ENCODE results near the gene OLIG1. TPM values are rescaled to one million over a fixed set of nuclear protein-coding genes. Genes with fewer than 3 reads are reported as not detected.

Gene OLIG1
- total and polyA plus RNA-seq, 2 donors from 2014 or later: 1.5 to 18.2 TPM

- FAIRE-seq (no peak), DNase-seq (peak in 4 of 5 donors; percentile 41 to 58 (median 46))
- Histone ChIP-seq H3K36me3 (ENCODE audit: control insufficient read depth in 2 of 3, insufficient read depth in 3 of 3, low read length in 3 of 3) (no peaks in the 10 kb centered on the region), H3K9me3 (ENCODE audit: control insufficient read depth in 2 of 3, insufficient read depth in 1 of 3, low read length in 3 of 3) (no peaks in the 10 kb centered on the region), H3K4me1 (ENCODE audit: control insufficient read depth in 2 of 3, insufficient read depth in 2 of 3, low read depth in 1 of 3, low read length in 3 of 3) (no peaks in the 10 kb centered on the region), H3K9ac (ENCODE audit: low read length in 3 of 3) (no peak overlapping the region), H3K4me3 (ENCODE audit: low read length in 3 of 3) (no peak overlapping the region), H3K27ac (ENCODE audit: low read depth in 2 of 2, low read length in 2 of 2) (no peak overlapping the region), H3K27me3 (ENCODE audit: control insufficient read depth, insufficient read depth, low read length) (peaks cover 2% of the 10 kb centered on the region)
- intact Hi-C loops (cut with DNase I): no loop called here
- TF ChIP-seq, protein P1, sequence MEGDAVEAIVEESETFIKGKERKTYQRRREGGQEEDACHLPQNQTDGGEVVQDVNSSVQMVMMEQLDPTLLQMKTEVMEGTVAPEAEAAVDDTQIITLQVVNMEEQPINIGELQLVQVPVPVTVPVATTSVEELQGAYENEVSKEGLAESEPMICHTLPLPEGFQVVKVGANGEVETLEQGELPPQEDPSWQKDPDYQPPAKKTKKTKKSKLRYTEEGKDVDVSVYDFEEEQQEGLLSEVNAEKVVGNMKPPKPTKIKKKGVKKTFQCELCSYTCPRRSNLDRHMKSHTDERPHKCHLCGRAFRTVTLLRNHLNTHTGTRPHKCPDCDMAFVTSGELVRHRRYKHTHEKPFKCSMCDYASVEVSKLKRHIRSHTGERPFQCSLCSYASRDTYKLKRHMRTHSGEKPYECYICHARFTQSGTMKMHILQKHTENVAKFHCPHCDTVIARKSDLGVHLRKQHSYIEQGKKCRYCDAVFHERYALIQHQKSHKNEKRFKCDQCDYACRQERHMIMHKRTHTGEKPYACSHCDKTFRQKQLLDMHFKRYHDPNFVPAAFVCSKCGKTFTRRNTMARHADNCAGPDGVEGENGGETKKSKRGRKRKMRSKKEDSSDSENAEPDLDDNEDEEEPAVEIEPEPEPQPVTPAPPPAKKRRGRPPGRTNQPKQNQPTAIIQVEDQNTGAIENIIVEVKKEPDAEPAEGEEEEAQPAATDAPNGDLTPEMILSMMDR (IDR thresholded peaks at IDR 0.05; ENCODE audit: borderline replicate concordance, extremely low read depth, insufficient read depth): no peak
These were observed 31.5 kb downstream of the OLIG1 start for GRCh38 chr21:33101300-33101911.

DNA sequence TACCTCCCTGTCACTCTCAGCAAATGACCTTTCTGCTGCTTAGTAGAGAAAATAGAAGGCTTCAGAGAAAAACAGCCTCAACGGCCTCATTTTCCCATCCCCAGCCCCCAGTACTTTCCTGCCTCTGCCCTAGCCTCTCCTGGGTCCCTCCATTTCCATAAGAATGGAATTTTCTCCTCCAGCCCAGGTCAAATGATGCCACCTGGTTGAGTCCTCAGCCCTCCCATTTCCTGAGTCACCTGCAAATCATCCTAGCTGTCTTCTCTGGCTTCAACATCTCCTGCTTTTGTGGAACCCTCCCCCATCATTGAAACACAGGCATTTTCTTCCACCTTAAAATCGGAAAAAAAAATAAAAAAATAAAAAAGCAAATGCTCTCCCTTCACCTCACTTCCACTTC, 35.1 kb downstream of the OLIG1 start:
- H3K36me3 ChIP-seq (ENCODE audit: control insufficient read depth in 2 of 3, insufficient read depth in 3 of 3, low read length in 3 of 3): no peaks in the 10 kb centered on the region
- TF ChIP-seq, protein P1 (IDR thresholded peaks at IDR 0.05; ENCODE audit: borderline replicate concordance, extremely low read depth, insufficient read depth): no peak
- no peak for FAIRE-seq
- H3K27ac ChIP-seq (ENCODE audit: low read depth in 2 of 2, low read length in 2 of 2): no peak overlapping the region
- intact Hi-C loops (cut with DNase I): no loop called here
- no peak for DNase-seq
- no peak overlapping the region for H3K4me3 ChIP-seq (ENCODE audit: low read length in 3 of 3)
- no peak overlapping the region for H3K9ac ChIP-seq (ENCODE audit: low read length in 3 of 3)
- H3K9me3 ChIP-seq (ENCODE audit: control insufficient read depth in 2 of 3, insufficient read depth in 1 of 3, low read length in 3 of 3): no peaks in the 10 kb centered on the region
- peaks cover 12% of the 10 kb centered on the region for H3K27me3 ChIP-seq (ENCODE audit: control insufficient read depth, insufficient read depth, low read length)
- H3K4me1 ChIP-seq (ENCODE audit: control insufficient read depth in 2 of 3, insufficient read depth in 2 of 3, low read depth in 1 of 3, low read length in 3 of 3): no peaks in the 10 kb centered on the region

DNA sequence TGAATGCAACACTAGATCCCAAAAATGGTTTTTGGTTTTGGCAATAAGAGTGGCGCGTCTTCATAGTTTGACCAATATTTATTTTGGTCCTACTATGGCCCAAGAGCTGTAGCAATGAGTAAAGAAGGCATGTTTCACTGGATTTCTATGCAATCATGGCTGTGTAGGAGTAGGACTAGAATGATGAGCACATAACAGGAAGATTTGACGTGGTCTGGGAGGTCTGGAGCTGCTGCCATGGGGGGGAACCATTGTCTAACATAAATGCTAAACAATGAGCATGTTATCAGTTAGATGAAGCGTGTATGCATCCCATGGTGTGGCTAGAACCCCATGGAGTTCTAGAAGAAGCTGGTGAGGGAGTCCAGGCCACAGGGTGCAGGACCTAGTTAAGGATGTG, 38.3 kb downstream of the OLIG1 start:
- intact Hi-C loops (cut with DNase I): no loop called here
- Histone ChIP-seq H3K36me3 (ENCODE audit: control insufficient read depth in 2 of 3, insufficient read depth in 3 of 3, low read length in 3 of 3) (no peaks in the 10 kb centered on the region), H3K27me3 (ENCODE audit: control insufficient read depth, insufficient read depth, low read length) (peaks cover 37% of the 10 kb centered on the region), H3K4me3 (ENCODE audit: low read length in 3 of 3) (no peak overlapping the region), H3K9me3 (ENCODE audit: control insufficient read depth in 2 of 3, insufficient read depth in 1 of 3, low read length in 3 of 3) (no peaks in the 10 kb centered on the region), H3K4me1 (ENCODE audit: control insufficient read depth in 2 of 3, insufficient read depth in 2 of 3, low read depth in 1 of 3, low read length in 3 of 3) (no peaks in the 10 kb centered on the region), H3K9ac (ENCODE audit: low read length in 3 of 3) (no peak overlapping the region), H3K27ac (ENCODE audit: low read depth in 2 of 2, low read length in 2 of 2) (no peak overlapping the region)
- FAIRE-seq (no peak), DNase-seq (no peak)
- TF ChIP-seq, protein P1 (IDR thresholded peaks at IDR 0.05; ENCODE audit: borderline replicate concordance, extremely low read depth, insufficient read depth): no peak
